Stimulated activated CD8-positive, alpha-beta memory T cell treated with anti-CD3 and anti-CD28 coated beads, Interleukin-12 subunit alpha, Interleukin-12 subunit beta, amount 100 ng/mL, for 4 hours (primary cell): ENCODE measurements around the gene SLC34A1.
"Not testable (repeated sequence)": the region's sequence is repeated elsewhere in the genome, so short reads cannot be mapped to it uniquely, and the experiment has no call there.

Experiments used
- DNase-seq: peaks from one replicate; pipeline ENCODE4 v3.0.0-alpha.2; 2020; ENCODE audit warnings: low read depth

Gene SLC34A1

GRCh38 chr5:177355162-177355867, 28.9 kb upstream of the SLC34A1 start:
- no peak for DNase-seq

- DNase-seq = no peak
These were observed 28.4 kb upstream of the SLC34A1 start for GRCh38 chr5:177355868-177356168.

GRCh38 chr5:177356746-177357145, 27.5 kb upstream of the SLC34A1 start:
- DNase-seq = no peak

- DNase-seq = no peak
These were observed 27.1 kb upstream of the SLC34A1 start for GRCh38 chr5:177357146-177357458.

GRCh38 chr5:177357459-177358351, 26.5 kb upstream of the SLC34A1 start, which contains the start of gene RGS14:
Gene RGS14, plus strand, starts transcription at chr5:177357924. Its CDS starts 101 bp downstream, at chr5:177358025.
- peak; percentile 48 for DNase-seq

GRCh38 chr5:177358370-177358819, 25.8 kb upstream of the SLC34A1 start:
- no peak for DNase-seq

GRCh38 chr5:177359451-177359851, 24.8 kb upstream of the SLC34A1 start:
- no peak for DNase-seq

GRCh38 chr5:177359860-177360259, 24.4 kb upstream of the SLC34A1 start:
- no peak for DNase-seq

- not testable (repeated sequence) for DNase-seq
These were observed 23.5 kb upstream of the SLC34A1 start for GRCh38 chr5:177360740-177361139.

- DNase-seq = no peak
These were observed 22.6 kb upstream of the SLC34A1 start for GRCh38 chr5:177361418-177362291.

GRCh38 chr5:177362292-177362609, 22.0 kb upstream of the SLC34A1 start:
- no peak for DNase-seq

- DNase-seq = peak; percentile 62
These were observed 21.4 kb upstream of the SLC34A1 start for GRCh38 chr5:177362610-177363507.

GRCh38 chr5:177363565-177363964, 20.7 kb upstream of the SLC34A1 start:
- no peak for DNase-seq

GRCh38 chr5:177364159-177364962, 19.9 kb upstream of the SLC34A1 start:
- no peak for DNase-seq

GRCh38 chr5:177365845-177366527, 18.2 kb upstream of the SLC34A1 start:
- DNase-seq = no peak

GRCh38 chr5:177366528-177367322, 17.5 kb upstream of the SLC34A1 start:
- no peak for DNase-seq

GRCh38 chr5:177367323-177367848, 16.8 kb upstream of the SLC34A1 start:
- no peak for DNase-seq

- no peak for DNase-seq
These were observed 16.0 kb upstream of the SLC34A1 start for GRCh38 chr5:177367981-177368868.
